ENCODE results near the gene CDHR1.

DNA sequence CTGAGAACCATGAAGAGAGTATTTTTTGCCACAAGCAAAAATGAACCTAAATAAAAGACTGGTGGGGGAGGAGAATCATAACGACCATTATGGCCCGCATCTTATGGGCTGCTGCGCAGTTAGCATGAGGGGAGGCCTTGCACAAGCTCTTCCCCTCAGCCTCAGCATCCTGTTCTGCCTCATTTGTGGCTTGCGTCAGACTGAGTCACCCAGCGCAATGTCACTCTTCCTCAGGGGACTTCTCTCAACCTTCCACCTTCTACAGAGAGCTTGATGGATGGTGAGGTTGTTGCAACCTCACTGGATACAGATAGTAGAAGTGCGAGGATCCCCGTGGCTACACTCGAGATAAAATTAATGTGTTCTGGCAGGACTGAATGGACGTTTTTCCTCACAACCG is 37.6 kb upstream of the CDHR1 start:
- no peak for TF ChIP-seq CTCF (IDR thresholded peaks at IDR 0.05; ENCODE audit: poor library complexity, severe bottlenecking)
- no peak for TF ChIP-seq EZH2 (IDR thresholded peaks at IDR 0.05; ENCODE audit: borderline replicate concordance, insufficient read depth, low read length, poor library complexity, severe bottlenecking)
- TF ChIP-seq SMC3 (conservative IDR thresholded peaks at IDR 0.05; ENCODE audit: poor library complexity) = no peak
- TF ChIP-seq TAF1 (IDR thresholded peaks at IDR 0.05; ENCODE audit: low read depth) = no peak
- TF ChIP-seq EP300 (conservative IDR thresholded peaks at IDR 0.05; ENCODE audit: poor library complexity, severe bottlenecking) = no peak
- TF ChIP-seq, protein P1, sequence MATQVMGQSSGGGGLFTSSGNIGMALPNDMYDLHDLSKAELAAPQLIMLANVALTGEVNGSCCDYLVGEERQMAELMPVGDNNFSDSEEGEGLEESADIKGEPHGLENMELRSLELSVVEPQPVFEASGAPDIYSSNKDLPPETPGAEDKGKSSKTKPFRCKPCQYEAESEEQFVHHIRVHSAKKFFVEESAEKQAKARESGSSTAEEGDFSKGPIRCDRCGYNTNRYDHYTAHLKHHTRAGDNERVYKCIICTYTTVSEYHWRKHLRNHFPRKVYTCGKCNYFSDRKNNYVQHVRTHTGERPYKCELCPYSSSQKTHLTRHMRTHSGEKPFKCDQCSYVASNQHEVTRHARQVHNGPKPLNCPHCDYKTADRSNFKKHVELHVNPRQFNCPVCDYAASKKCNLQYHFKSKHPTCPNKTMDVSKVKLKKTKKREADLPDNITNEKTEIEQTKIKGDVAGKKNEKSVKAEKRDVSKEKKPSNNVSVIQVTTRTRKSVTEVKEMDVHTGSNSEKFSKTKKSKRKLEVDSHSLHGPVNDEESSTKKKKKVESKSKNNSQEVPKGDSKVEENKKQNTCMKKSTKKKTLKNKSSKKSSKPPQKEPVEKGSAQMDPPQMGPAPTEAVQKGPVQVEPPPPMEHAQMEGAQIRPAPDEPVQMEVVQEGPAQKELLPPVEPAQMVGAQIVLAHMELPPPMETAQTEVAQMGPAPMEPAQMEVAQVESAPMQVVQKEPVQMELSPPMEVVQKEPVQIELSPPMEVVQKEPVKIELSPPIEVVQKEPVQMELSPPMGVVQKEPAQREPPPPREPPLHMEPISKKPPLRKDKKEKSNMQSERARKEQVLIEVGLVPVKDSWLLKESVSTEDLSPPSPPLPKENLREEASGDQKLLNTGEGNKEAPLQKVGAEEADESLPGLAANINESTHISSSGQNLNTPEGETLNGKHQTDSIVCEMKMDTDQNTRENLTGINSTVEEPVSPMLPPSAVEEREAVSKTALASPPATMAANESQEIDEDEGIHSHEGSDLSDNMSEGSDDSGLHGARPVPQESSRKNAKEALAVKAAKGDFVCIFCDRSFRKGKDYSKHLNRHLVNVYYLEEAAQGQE (IDR thresholded peaks at IDR 0.05; ENCODE audit: borderline replicate concordance) = no peak
- TF ChIP-seq POLR2AphosphoS5 (IDR thresholded peaks at IDR 0.05) = no peak
- TF ChIP-seq RAD21 (conservative IDR thresholded peaks at IDR 0.05) = no peak
